HepG2 (cell line): ENCODE results near the gene NEDD8. TPM values are rescaled to one million over a fixed set of nuclear protein-coding genes. Genes with fewer than 3 reads are reported as not detected.

Source experiments
- ATAC-seq: fragments of 200-7000 bp; cut with Tn5 transposase; 3 replicates; pipeline ENCODE4 v1.9.1; 2020; ENCODE audit warnings: mild to moderate bottlenecking, moderate library complexity
- BruUV-seq: library from RNA; stranded (reverse); fragments of 400-500 nt; replicated peaks from 2 replicates; lab custom pipeline; 2021; lab: Mats Ljungman, UMichigan
- CTCF ChIA-PET: fragments of 300-600 bp; formaldehyde crosslinking; extraction: SDS; loops from one replicate; lab custom pipeline; 2021; ENCODE audit warnings: low total read pairs, inconsistent platforms, low intra/inter-chr PET ratio; lab: Yijun Ruan, JAX
- POLR2A ChIA-PET: fragments of 350-600 bp; sonication (Branson Sonifier 250); formaldehyde crosslinking; loops from one replicate; lab custom pipeline; 2020; ENCODE audit warnings: antibody characterized with exemption, inconsistent platforms; lab: Yijun Ruan, JAX
- DNase-seq: peaks from one replicate; pipeline ENCODE4 v3.0.0-alpha.2; 2015; ENCODE audit warnings: low spot score
- FAIRE-seq: peaks from 3 replicates; lab custom pipeline; 2011; peaks lifted over from hg19 to GRCh38; lab: Jason Lieb, UNC
- H2AFZ ChIP-seq: one replicate; pipeline ENCODE4 v1.6.1; 2011; ENCODE audit warnings: low read length, inconsistent platforms
- H3K27ac ChIP-seq: fragments of 300-600 bp; 3 replicates; pipeline ENCODE4 v1.8.0; 2011; ENCODE audit warnings: mixed run types, mild to moderate bottlenecking, mixed read lengths, low read length, inconsistent platforms; ENCODE audit not compliant: insufficient read depth; ENCODE audit errors: extremely low read length
- H3K27me3 ChIP-seq, 2 experiments: fragments of 200-600 bp in 1 of 2; 2 replicates in 1 of 2; 3 replicates in 1 of 2; pipeline versions ENCODE4 v1.6.0 to v1.8.0; 2011; ENCODE audit warnings: low read length in 2 of 2, mild to moderate bottlenecking in 2 of 2, moderate library complexity in 2 of 2, inconsistent platforms in 1 of 2; ENCODE audit not compliant: insufficient read depth in 2 of 2, control insufficient read depth in 1 of 2
- H3K36me3 ChIP-seq, 2 experiments: fragments of 200-600 bp in 1 of 2; replicated peaks in 1 of 2; 2 replicates in 1 of 2; 3 replicates in 1 of 2; pipeline versions ENCODE4 v1.5.1 to v1.8.0; 2011; ENCODE audit warnings: low read length in 2 of 2, inconsistent platforms in 1 of 2; ENCODE audit not compliant: insufficient read depth in 2 of 2, control insufficient read depth in 1 of 2
- H3K4me1 ChIP-seq: 2 replicates; pipeline ENCODE4 v1.5.1; 2012; ENCODE audit warnings: low read length, inconsistent platforms; ENCODE audit not compliant: insufficient read depth
- H3K4me2 ChIP-seq: 2 replicates; pipeline ENCODE4 v1.6.0; 2011; ENCODE audit warnings: low read depth, low read length, inconsistent platforms
- H3K4me3 ChIP-seq, 3 experiments: fragments of 200-600 bp in 1 of 3; sonication (generic), shearing (Covaris generic) in 1 of 3; replicated peaks in 1 of 3; 2 replicates each; pipeline ENCODE4 v1.5.1; 2011 to 2016; ENCODE audit warnings: low read length in 3 of 3, inconsistent platforms in 2 of 3, low read depth in 2 of 3, mild to moderate bottlenecking in 2 of 3, control low read depth in 1 of 3, mixed read lengths in 1 of 3; ENCODE audit not compliant: insufficient read depth in 1 of 3
- H3K79me2 ChIP-seq: one replicate; pipeline ENCODE4 v1.6.1; 2011; ENCODE audit warnings: low read length, inconsistent platforms; ENCODE audit not compliant: insufficient read depth
- H3K9ac ChIP-seq: 2 replicates; pipeline ENCODE4 v1.6.0; 2011; ENCODE audit warnings: mild to moderate bottlenecking, low read depth, low read length, inconsistent platforms; ENCODE audit not compliant: insufficient read depth
- H3K9me3 ChIP-seq: 2 replicates; pipeline ENCODE4 v1.5.1; 2012; ENCODE audit warnings: mild to moderate bottlenecking, low read length
- H4K20me1 ChIP-seq: 2 replicates; pipeline ENCODE4 v1.6.0; 2011; ENCODE audit warnings: inconsistent platforms, mild to moderate bottlenecking, low read length, moderate library complexity; ENCODE audit not compliant: insufficient read depth
- GFI1 ChIP-seq: sonication (generic); formaldehyde crosslinking; IDR thresholded peaks from 2 replicates; pipeline ENCODE4 v1.5.0; 2020; ENCODE audit warnings: missing genetic modification reagents, mild to moderate bottlenecking, borderline replicate concordance
- ZNF34 ChIP-seq: sonication (generic); formaldehyde crosslinking; IDR thresholded peaks from 2 replicates; pipeline ENCODE4 v1.4.0; 2020; ENCODE audit warnings: mild to moderate bottlenecking, missing genetic modification reagents, borderline replicate concordance
- ZNF883 ChIP-seq: sonication (generic); formaldehyde crosslinking; IDR thresholded peaks from 2 replicates; pipeline ENCODE4 v1.5.1; 2020; ENCODE audit warnings: mild to moderate bottlenecking, missing genetic modification reagents; ENCODE audit errors: not compliant biosample characterization
- WGBS: methylation state at CpG from one replicate; pipeline ENCODE4 v1.1.6; 2017; ENCODE audit warnings: low lambda C conversion rate; 5-methylcytosine and 5-hydroxymethylcytosine counted together
- in situ Hi-C: cut with HindIII; loops from 2 replicates; pipeline ENCODE4 v1.10.0; 2017; ENCODE audit warnings: low pct_unique_long_range_greater_than_20kb; ENCODE audit not compliant: extremely low pct_ligation_motif_present
- intact Hi-C: fragments of 100-400 bp; cut with micrococcal nuclease; formaldehyde crosslinking; loops from one replicate; pipeline ENCODE4 v1.10.0; 2022; ENCODE audit not compliant: unreplicated experiment
- polyA plus RNA-seq, 8 experiments: library from polyadenylated mRNA; depleted of rRNA in 3 of 8; stranded (reverse) in 7 of 8; unstranded in 1 of 8; fragments of >200 nt; fragmentation: Illumina TruSeq in 4 of 8; extraction: Trizol in 4 of 8; gene quantifications; 2 replicates each; pipeline versions ENCODE4 v1.2.1 to v1.2.3, GENCODE V29; 2011 to 2016; ENCODE audit warnings: low read depth in 4 of 8, missing spikeins in 1 of 8, mixed read lengths in 1 of 8; ENCODE audit not compliant: insufficient read depth in 1 of 8
- total RNA-seq, 5 experiments: library from RNA; depleted of rRNA; stranded (reverse); fragments of >200 nt; fragmentation: Illumina TruSeq; extraction: Trizol; gene quantifications; 2 replicates each; pipeline ENCODE4 v1.2.3, GENCODE V29; 2016; ENCODE audit warnings: low read depth in 1 of 5
- TF ChIP-seq, protein P1 (sequence below): sonication (generic); formaldehyde crosslinking; IDR thresholded peaks from 2 replicates; pipeline ENCODE4 v1.4.0; 2020; ENCODE audit warnings: missing genetic modification reagents
- TF ChIP-seq, protein P2 (sequence below): sonication (generic); formaldehyde crosslinking; IDR thresholded peaks from 2 replicates; pipeline ENCODE4 v1.4.0; 2020; ENCODE audit warnings: missing genetic modification reagents, borderline replicate concordance

The NEDD8 gene
- total and polyA plus RNA-seq, 2 of the 13 experiments (the other 11 are each of a cell fraction or from before 2014, with no cell fraction given), result 535 to 713 TPM

- no TSS peak for BruUV-seq
- Histone ChIP-seq H3K4me3 (no peak within 1 kb of the TSS), H3K27ac (no peak within 1 kb of the TSS), H3K4me2 (no peak within 1 kb of the TSS), H3K9ac (peak within 1 kb of the TSS; percentile 5; the same call in 1 of the 2 replicates), H2AFZ (no peak within 1 kb of the TSS), H3K79me2 (no peaks in the 10 kb centered on the region), H3K9me3 (no peaks in the 10 kb centered on the region), H3K36me3 (peaks cover 19 to 28% of the 10 kb centered on the region in 2 experiments; a peak in 4 of 5 replicates), H4K20me1 (no peaks in the 10 kb centered on the region), H3K4me1 (peaks cover 13% of the 10 kb centered on the region), H3K27me3 (no peaks in the 10 kb centered on the region)
- POLR2A ChIA-PET, result interaction anchor here (1.0 to 16.5 kb wide), 5 partner anchors 7 to 44 kb away, joined by 3 to 435 read pairs (median 23); partner anchors contain the start of genes CIDEB, DHRS1, NOP9 and RABGGTA
- 83% methylated on average over 14 of the region's 14 CpGs for WGBS
- no peak for FAIRE-seq
- intact Hi-C loops (no loop called here), in situ Hi-C loops (no loop called here)
- peak; percentile 1 for ATAC-seq
- no peak for DNase-seq
- CTCF ChIA-PET, result no interaction called here
- TF ChIP-seq GFI1 (CRISPR knock-in tag), result no peak
- TF ChIP-seq, protein P1, sequence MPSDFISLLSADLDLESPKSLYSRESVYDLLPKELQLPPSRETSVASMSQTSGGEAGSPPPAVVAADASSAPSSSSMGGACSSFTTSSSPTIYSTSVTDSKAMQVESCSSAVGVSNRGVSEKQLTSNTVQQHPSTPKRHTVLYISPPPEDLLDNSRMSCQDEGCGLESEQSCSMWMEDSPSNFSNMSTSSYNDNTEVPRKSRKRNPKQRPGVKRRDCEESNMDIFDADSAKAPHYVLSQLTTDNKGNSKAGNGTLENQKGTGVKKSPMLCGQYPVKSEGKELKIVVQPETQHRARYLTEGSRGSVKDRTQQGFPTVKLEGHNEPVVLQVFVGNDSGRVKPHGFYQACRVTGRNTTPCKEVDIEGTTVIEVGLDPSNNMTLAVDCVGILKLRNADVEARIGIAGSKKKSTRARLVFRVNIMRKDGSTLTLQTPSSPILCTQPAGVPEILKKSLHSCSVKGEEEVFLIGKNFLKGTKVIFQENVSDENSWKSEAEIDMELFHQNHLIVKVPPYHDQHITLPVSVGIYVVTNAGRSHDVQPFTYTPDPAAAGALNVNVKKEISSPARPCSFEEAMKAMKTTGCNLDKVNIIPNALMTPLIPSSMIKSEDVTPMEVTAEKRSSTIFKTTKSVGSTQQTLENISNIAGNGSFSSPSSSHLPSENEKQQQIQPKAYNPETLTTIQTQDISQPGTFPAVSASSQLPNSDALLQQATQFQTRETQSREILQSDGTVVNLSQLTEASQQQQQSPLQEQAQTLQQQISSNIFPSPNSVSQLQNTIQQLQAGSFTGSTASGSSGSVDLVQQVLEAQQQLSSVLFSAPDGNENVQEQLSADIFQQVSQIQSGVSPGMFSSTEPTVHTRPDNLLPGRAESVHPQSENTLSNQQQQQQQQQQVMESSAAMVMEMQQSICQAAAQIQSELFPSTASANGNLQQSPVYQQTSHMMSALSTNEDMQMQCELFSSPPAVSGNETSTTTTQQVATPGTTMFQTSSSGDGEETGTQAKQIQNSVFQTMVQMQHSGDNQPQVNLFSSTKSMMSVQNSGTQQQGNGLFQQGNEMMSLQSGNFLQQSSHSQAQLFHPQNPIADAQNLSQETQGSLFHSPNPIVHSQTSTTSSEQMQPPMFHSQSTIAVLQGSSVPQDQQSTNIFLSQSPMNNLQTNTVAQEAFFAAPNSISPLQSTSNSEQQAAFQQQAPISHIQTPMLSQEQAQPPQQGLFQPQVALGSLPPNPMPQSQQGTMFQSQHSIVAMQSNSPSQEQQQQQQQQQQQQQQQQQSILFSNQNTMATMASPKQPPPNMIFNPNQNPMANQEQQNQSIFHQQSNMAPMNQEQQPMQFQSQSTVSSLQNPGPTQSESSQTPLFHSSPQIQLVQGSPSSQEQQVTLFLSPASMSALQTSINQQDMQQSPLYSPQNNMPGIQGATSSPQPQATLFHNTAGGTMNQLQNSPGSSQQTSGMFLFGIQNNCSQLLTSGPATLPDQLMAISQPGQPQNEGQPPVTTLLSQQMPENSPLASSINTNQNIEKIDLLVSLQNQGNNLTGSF (CRISPR knock-in tag), result no peak
- peak; percentile 62 for TF ChIP-seq ZNF883 (CRISPR knock-in tag)
- no peak for TF ChIP-seq ZNF34 (CRISPR knock-in tag)
- TF ChIP-seq, protein P2, sequence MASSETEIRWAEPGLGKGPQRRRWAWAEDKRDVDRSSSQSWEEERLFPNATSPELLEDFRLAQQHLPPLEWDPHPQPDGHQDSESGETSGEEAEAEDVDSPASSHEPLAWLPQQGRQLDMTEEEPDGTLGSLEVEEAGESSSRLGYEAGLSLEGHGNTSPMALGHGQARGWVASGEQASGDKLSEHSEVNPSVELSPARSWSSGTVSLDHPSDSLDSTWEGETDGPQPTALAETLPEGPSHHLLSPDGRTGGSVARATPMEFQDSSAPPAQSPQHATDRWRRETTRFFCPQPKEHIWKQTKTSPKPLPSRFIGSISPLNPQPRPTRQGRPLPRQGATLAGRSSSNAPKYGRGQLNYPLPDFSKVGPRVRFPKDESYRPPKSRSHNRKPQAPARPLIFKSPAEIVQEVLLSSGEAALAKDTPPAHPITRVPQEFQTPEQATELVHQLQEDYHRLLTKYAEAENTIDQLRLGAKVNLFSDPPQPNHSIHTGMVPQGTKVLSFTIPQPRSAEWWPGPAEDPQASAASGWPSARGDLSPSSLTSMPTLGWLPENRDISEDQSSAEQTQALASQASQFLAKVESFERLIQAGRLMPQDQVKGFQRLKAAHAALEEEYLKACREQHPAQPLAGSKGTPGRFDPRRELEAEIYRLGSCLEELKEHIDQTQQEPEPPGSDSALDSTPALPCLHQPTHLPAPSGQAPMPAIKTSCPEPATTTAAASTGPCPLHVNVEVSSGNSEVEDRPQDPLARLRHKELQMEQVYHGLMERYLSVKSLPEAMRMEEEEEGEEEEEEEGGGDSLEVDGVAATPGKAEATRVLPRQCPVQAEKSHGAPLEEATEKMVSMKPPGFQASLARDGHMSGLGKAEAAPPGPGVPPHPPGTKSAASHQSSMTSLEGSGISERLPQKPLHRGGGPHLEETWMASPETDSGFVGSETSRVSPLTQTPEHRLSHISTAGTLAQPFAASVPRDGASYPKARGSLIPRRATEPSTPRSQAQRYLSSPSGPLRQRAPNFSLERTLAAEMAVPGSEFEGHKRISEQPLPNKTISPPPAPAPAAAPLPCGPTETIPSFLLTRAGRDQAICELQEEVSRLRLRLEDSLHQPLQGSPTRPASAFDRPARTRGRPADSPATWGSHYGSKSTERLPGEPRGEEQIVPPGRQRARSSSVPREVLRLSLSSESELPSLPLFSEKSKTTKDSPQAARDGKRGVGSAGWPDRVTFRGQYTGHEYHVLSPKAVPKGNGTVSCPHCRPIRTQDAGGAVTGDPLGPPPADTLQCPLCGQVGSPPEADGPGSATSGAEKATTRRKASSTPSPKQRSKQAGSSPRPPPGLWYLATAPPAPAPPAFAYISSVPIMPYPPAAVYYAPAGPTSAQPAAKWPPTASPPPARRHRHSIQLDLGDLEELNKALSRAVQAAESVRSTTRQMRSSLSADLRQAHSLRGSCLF (CRISPR knock-in tag), result no peak
These were observed 30.9 kb upstream of the NEDD8 start, which contains the start of gene TGM1 for GRCh38 chr14:24262821-24263733. TSS of gene TGM1 (minus strand) at chr14:24263177. CDS start at chr14:24262352, 825 bp downstream.
